ENCODE data around the gene CDC7.

CDC7 gene

DNA sequence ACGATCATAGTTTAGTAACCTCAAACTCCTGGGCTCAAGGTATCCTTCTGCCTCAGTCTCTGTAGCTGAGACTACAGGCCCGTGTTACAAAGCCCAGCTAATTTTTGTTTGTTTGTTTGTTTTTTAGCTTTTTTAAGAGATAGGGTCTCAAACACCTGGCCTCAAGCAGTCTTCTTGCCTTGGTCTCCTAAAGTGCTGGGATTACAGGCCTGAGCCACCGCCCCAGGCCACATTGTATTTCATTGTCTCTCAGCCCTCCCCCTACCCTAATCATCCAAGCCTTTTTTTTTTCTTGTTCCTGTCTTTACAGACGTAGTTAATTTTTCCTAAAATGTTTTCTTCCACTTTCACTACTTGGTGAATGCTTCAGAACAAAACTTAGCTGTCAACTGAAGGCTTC, 5.4 kb downstream of the CDC7 start:
- POLR2A ChIA-PET, result no interaction called here
- no peak overlapping the region for H3K4me3 ChIP-seq (ENCODE audit: low read depth, low read length)
- DNase-seq (ENCODE audit: low read depth, low spot score), result no peak
- CTCF ChIA-PET, result interaction anchor here (0.7 to 10.8 kb wide), 6 partner anchors 225 to 785 kb away, joined by 3 to 426 read pairs (median 6); no protein-coding TSS in a partner anchor
- TF ChIP-seq, protein P1, sequence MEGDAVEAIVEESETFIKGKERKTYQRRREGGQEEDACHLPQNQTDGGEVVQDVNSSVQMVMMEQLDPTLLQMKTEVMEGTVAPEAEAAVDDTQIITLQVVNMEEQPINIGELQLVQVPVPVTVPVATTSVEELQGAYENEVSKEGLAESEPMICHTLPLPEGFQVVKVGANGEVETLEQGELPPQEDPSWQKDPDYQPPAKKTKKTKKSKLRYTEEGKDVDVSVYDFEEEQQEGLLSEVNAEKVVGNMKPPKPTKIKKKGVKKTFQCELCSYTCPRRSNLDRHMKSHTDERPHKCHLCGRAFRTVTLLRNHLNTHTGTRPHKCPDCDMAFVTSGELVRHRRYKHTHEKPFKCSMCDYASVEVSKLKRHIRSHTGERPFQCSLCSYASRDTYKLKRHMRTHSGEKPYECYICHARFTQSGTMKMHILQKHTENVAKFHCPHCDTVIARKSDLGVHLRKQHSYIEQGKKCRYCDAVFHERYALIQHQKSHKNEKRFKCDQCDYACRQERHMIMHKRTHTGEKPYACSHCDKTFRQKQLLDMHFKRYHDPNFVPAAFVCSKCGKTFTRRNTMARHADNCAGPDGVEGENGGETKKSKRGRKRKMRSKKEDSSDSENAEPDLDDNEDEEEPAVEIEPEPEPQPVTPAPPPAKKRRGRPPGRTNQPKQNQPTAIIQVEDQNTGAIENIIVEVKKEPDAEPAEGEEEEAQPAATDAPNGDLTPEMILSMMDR (IDR thresholded peaks at IDR 0.05; ENCODE audit: insufficient read depth, low read length, missing control alignments), result no peak

DNA sequence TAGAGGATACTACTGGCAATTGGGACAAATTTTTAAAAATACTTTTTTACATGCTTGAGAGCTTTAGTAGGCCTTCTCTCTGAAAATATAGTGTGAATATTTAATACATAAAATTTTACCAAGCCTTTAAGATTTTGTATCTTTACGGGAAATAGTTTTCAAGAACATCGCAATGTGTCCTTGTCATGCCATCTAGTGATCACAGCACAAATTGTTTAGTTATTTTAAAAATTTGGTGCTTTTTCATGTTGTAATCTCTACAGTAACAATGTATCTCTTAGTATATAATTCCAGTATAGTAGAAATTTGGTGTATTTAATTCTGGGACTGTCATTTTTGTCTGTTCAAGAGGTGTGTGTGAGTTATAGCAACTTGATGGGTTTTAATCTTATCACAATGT, 6.7 kb downstream of the CDC7 start:
- POLR2A ChIA-PET, result no interaction called here
- CTCF ChIA-PET, result interaction anchor here (1.0 to 10.8 kb wide), 10 partner anchors 8 to 784 kb away, joined by 3 to 426 read pairs (median 5); no protein-coding TSS in a partner anchor
- TF ChIP-seq, protein P1 (IDR thresholded peaks at IDR 0.05; ENCODE audit: insufficient read depth, low read length, missing control alignments), result no peak
- no peak for DNase-seq (ENCODE audit: low read depth, low spot score)
- no peak overlapping the region for H3K4me3 ChIP-seq (ENCODE audit: low read depth, low read length)

DNA sequence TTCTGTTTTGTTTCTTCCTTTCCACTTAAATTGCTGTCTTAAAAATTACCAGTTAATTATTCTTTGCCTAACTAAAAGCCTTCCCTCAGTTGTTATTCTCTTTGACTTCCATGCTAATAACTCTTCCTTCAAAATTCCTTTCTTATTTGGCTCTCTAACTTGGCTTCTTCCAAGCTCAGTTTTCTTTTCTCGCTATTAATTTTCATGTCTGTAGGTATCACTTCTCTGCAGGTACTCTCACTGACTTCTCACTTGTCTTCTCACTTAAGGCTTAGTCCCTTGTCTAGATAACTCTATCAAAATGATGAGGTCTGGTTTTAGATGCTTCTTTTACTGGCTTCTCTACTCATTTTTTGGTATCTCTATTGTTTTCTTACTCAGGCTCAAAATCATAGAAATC, 10.1 kb downstream of the CDC7 start:
- ChIA-PET CTCF (interaction anchor here (0.7 to 10.8 kb wide), 8 partner anchors 8 to 790 kb away, joined by 3 to 426 read pairs (median 16); partner anchors contain the start of gene CDC7), POLR2A (no interaction called here)
- H3K4me3 ChIP-seq (ENCODE audit: low read depth, low read length), result no peak overlapping the region
- no peak for DNase-seq (ENCODE audit: low read depth, low spot score)
- TF ChIP-seq, protein P1 (IDR thresholded peaks at IDR 0.05; ENCODE audit: insufficient read depth, low read length, missing control alignments), result no peak

DNA sequence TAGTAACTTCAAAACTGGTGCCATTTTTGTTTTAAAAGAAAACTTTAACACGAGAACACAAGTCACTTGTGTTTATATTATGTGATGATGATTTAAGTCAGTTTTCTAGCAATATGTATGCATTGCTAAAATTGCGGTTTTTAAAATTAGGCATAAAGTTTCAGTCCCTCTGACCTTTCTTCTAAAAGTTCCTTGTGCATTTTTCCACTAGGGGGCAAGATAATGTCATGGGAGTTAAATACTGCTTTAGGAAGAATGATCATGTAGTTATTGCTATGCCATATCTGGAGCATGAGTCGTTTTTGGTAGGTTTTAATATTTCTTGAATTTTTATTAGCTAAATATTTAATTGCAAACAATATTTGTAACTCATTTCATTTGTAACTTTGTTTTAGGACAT, 10.7 kb downstream of the CDC7 start:
- TF ChIP-seq, protein P1 (IDR thresholded peaks at IDR 0.05; ENCODE audit: insufficient read depth, low read length, missing control alignments), result peak; percentile 52
- H3K4me3 ChIP-seq (ENCODE audit: low read depth, low read length), result no peak overlapping the region
- ChIA-PET POLR2A (no interaction called here), CTCF (interaction anchor here (0.7 to 10.8 kb wide), 43 partner anchors 9 to 780 kb away, joined by 3 to 426 read pairs (median 6); partner anchors contain the start of genes CDC7 and TGFBR3)
- no peak for DNase-seq (ENCODE audit: low read depth, low spot score)

DNA sequence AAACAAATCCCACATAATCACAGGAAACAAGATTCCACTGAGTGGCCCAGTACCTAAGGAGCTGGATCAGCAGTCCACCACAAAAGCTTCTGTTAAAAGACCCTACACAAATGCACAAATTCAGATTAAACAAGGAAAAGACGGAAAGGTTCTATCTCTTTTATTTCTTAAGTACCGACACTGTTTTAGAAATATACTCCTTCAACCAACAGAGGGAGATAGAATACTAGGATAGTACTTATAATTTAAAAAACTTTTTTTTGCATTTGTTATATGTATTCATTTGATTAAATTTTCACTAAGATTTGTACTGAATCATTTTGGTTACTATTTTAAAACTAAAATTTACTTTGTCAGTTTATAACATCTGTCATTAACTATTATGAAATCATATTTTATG, 12.5 kb downstream of the CDC7 start:
- no peak overlapping the region for H3K4me3 ChIP-seq (ENCODE audit: low read depth, low read length)
- POLR2A ChIA-PET, result no interaction called here
- TF ChIP-seq, protein P1 (IDR thresholded peaks at IDR 0.05; ENCODE audit: insufficient read depth, low read length, missing control alignments), result no peak
- no peak for DNase-seq (ENCODE audit: low read depth, low spot score)
- CTCF ChIA-PET, result interaction anchor here (0.7 to 10.8 kb wide), 61 partner anchors 10 to 778 kb away, joined by 3 to 426 read pairs (median 6); partner anchors contain the start of genes CDC7 and TGFBR3

DNA sequence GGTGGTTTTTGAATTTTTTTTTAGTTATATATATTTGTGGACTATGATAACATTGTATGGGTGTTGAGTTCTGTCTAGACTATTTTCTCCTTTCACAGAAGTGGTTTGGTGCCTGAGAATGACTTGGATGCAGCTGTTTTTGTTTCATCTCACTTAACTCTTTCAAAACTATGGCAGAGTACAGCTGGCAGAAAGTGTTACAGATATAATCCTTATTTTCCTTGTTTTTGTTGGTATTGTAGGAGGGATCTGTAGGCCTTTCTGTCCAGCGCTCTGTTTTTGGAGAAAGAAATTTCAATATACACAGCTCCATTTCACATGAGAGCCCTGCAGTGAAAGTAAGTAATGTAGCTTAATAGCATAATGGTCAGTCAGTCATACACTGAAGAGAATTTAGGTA, 13.1 kb downstream of the CDC7 start:
- DNase-seq (ENCODE audit: low read depth, low spot score), result no peak
- POLR2A ChIA-PET, result no interaction called here
- CTCF ChIA-PET, result interaction anchor here (0.7 to 10.8 kb wide), 38 partner anchors 11 to 777 kb away, joined by 3 to 426 read pairs (median 6); partner anchors contain the start of genes CDC7 and TGFBR3
- H3K4me3 ChIP-seq (ENCODE audit: low read depth, low read length), result no peak overlapping the region
- TF ChIP-seq, protein P1 (IDR thresholded peaks at IDR 0.05; ENCODE audit: insufficient read depth, low read length, missing control alignments), result no peak
